HG03558 (cell line): ENCODE results near the gene FBXL22.

ENCODE experiments used
- ATAC-seq: cut with Tn5 transposase; IDR thresholded peaks from one replicate; pipeline ENCODE4 v1.9.1; 2021; ENCODE audit warnings: moderate number of reproducible peaks; ENCODE audit not compliant: unreplicated experiment; ENCODE audit errors: extremely low read depth

Gene FBXL22, protein sequence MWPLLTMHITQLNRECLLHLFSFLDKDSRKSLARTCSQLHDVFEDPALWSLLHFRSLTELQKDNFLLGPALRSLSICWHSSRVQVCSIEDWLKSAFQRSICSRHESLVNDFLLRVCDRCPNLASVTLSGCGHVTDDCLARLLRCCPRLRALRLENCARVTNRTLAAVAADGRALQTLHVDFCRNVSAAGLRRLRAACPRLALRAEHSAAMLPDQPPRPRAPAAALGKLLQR

GRCh38 chr15:63597038-63597790 is at the start of gene FBXL22:
Gene FBXL22 (plus strand): TSS chr15:63597387. CDS start chr15:63597393, 6 bp downstream.
- no peak for ATAC-seq

DNA sequence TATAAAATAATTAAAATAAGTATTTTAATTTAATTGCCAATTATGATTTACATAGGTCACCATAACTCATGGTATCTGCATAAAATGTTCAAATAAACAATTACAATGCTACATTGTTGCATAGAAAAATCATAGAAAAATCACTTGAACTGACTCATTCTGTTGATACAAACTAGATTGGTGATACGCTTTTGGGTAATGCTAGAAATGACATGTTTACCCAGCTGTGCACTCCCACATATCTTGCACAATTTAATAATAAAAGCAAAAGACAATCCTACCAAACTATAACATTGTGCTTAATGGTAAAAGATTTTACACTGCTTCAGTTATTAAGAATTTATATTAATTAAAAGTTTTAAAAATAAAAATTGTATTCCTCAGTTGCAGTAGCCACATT is 45.8 kb upstream of the FBXL22 start:
- no peak for ATAC-seq

- ATAC-seq: no peak
These were observed 43.8 kb upstream of the FBXL22 start for GRCh38 chr15:63553388-63553791.

- no peak for ATAC-seq
These were observed 42.8 kb upstream of the FBXL22 start for GRCh38 chr15:63554337-63554927.

DNA sequence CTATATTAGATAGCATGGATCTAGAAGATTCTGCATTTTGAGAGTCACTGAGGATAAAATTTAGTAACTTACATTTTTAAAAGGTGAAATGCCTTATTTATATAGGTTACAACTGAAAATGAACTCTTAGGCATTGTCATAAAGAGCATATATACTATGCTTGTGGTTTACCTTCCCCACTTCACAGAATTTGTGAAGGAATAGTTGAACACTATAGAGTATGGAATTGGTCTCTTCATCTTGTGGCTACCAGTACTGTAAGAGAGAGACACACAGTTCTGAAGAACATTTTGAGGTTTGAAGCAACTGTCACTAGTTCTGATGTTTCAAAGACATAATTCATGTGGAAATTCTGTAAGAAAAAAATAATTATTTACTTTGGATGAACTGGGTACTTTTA is 41.7 kb upstream of the FBXL22 start:
- no peak for ATAC-seq

DNA sequence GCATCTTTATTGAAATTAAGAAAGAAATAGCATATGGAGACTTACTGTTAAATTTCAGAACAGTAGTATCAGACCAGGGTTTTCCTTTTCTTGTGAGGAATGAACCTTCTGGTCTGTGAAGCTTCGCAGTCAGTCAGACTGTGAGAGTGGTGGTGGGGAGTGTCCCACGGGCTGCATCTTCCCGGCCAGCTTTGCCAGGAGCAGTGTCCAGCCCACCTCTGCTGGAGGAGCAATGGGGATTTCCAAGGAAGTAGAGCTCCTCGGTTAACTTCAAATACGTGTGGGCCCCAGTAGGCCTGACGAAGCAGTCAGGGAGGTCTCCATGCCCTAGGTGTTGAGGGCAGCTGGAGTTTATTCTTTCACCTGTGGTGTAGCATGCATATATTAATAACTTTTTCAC is 40.9 kb upstream of the FBXL22 start:
- no peak for ATAC-seq

DNA sequence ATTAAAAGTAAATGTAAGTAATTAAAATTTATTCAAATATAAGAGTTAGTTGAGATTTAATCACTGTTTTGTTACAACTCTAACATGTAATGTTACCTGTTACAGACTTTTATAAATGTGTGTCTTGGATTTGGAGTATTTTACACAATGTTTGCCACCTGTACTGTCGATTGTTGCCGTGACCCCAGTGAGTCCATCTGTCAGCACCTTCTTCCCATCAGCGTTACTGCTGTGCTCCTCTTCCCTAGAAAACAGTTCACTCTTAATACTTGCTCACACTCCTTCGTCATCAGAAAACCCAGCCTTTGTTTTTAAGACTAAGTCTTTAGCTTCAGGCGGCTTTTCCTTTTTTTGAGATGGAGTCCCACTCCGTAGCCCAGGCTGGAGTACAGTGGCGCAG is 40.5 kb upstream of the FBXL22 start:
- no peak for ATAC-seq

GRCh38 chr15:63559753-63560152 is 37.4 kb upstream of the FBXL22 start:
- ATAC-seq: no peak

DNA sequence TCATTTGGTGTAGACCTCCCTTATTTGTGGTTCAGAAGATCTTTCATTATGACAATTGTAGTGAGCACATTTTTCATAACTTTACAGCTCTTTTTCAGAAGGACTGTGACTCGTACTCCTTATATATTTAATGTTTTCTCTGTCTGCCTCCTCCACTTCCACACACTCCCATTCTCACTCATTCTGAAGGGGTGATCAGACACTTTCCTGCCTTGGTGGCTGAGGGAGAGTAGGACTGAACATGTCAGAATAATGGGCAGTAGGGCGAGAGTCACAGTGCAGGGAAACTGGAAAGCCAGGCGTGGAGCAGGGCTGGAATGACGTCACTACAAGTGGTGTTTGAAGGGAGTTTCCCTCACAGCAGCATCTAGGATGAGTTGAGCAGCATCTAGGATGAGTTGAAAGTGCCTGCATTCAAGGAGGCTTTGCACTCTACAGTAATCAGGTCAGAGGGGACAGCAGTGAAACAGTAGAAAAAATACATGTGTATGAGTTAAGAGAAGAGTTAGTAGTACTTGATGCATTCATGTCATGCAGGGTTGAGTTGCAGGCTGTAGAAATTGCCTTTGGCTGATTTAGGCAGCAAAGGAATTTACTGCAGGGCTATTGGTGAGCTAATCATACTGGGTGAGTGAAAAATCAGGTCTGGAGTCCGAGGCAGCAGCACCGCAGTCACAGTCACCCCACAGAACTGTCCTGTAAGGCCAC is 36.3 kb upstream of the FBXL22 start:
- ATAC-seq: no peak

DNA sequence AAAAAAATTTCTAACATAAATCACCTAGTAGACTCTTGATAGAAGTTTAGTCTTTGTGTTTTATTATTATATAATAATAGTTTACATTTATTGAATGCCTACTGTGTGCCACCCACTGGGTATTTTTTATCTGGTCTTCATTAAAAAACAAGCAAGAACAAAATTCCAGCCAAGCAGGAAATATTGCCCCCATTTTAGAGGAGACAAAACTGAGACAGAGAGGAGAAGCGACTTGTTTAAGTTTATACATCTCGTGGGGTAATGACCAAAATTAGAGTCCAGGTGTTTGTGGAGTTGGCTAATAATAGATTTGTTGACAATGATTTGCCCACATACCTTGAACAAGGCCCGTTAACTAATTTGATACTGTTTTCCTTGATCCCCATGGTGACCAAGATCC is 33.1 kb upstream of the FBXL22 start:
- ATAC-seq: no peak

- ATAC-seq: no peak
These were observed 31.5 kb upstream of the FBXL22 start for GRCh38 chr15:63565536-63566186.

- no peak for ATAC-seq
These were observed 24.3 kb upstream of the FBXL22 start for GRCh38 chr15:63572749-63573464.

DNA sequence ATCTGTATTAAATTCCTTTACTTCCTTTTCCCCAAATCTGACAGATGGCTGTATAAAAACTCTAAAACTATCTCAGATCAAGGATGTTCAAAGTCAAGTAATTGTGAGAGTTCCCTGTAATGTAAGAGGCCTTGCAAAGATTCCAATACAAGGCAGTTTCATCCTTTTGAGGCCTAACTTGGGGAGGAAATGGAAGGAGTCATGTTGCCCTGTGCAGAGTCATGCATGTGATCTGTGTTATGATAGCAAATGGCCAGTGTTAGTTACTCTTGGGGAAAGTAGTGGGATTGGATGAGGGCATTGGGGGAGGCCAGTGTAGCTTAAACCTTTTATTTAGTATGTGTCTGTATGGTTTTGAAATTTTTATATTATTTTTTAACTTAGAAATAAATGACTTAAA is 23.7 kb upstream of the FBXL22 start:
- no peak for ATAC-seq

DNA sequence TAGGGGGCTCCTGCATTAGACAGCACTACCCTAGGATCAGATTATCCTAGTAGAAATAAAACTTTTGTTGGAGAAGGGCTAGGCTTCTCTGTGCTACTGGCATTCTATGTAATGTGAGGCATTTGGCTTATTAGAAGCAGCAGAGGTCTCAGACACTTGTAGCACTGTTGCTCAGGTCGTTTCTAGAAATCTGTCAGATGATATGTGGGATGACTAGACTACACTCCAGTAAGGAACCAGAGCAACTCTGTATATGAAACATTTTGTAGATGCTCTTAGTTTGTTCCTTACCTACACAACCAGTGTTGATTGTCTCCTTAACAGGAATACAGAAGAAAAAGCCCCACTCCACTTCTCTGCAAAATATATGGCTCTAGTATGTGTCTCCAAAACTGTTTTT is 21.9 kb upstream of the FBXL22 start:
- no peak for ATAC-seq

DNA sequence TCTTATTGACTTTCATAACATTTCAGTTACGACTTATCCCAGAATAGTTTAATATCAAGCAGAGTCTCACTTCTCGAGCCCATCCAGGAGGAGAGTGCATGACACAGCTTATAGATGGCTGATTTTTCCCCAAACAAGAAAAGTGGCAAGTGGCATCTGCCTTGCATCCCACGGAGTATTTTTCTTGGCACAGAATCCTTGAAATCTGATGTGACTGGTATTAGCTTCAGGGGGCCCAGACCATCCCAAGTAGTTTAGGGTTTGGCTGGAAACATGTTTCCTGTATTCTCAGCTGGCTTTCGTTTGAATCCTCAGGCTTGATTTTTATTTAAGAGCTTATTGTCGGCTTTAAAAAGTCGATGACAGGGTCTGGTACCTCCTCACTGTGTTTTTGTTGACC is 20.7 kb upstream of the FBXL22 start:
- ATAC-seq: no peak

GRCh38 chr15:63582179-63582578 is 15.0 kb upstream of the FBXL22 start:
- ATAC-seq: no peak

GRCh38 chr15:63582718-63583426 is 14.3 kb upstream of the FBXL22 start:
- ATAC-seq: no peak

- ATAC-seq: no peak
These were observed 10.4 kb upstream of the FBXL22 start for GRCh38 chr15:63586790-63587189.

- ATAC-seq: no peak
These were observed 9.7 kb upstream of the FBXL22 start for GRCh38 chr15:63587527-63587926.
